ENCODE data around the gene VEGFA. TPM values are rescaled to one million over a fixed set of nuclear protein-coding genes. Genes with fewer than 3 reads are reported as not detected.

Gene VEGFA
- total RNA-seq, 4 donors from 2014 or later, result 81.0 to 247 (median 156) TPM

GRCh38 chr6:43830775-43831174, 60.8 kb downstream of the VEGFA start:
- Histone ChIP-seq H3K27me3 (no peaks in the 10 kb centered on the region), H3K9me3 (no peaks in the 10 kb centered on the region), H3K4me3 (no peak overlapping the region), H3K27ac (no peak overlapping the region), H3K36me3 (no peaks in the 10 kb centered on the region), H3K4me1 (no peaks in the 10 kb centered on the region)
- intact Hi-C loops (cut with DNase I; ENCODE audit: low total_unique reads), result no loop called here
- TF ChIP-seq POLR2A (IDR thresholded peaks at IDR 0.05) (no peak), CTCF (IDR thresholded peaks at IDR 0.05) (no peak)
- no peak for DNase-seq

- no peaks in the 10 kb centered on the region for H3K36me3 ChIP-seq
- no peak overlapping the region for H3K27ac ChIP-seq
- intact Hi-C loops (cut with DNase I; ENCODE audit: low total_unique reads), result no loop called here
- H3K4me1 ChIP-seq, result no peaks in the 10 kb centered on the region
- no peaks in the 10 kb centered on the region for H3K27me3 ChIP-seq
- TF ChIP-seq POLR2A (IDR thresholded peaks at IDR 0.05) (no peak), CTCF (IDR thresholded peaks at IDR 0.05) (no peak)
- H3K9me3 ChIP-seq, result no peaks in the 10 kb centered on the region
- no peak overlapping the region for H3K4me3 ChIP-seq
- no peak for DNase-seq
Observed at GRCh38 chr6:43831191-43831590, 61.2 kb downstream of the VEGFA start.

GRCh38 chr6:43833223-43833995, 63.4 kb downstream of the VEGFA start:
- intact Hi-C loops (cut with DNase I; ENCODE audit: low total_unique reads), result no loop called here
- Histone ChIP-seq H3K36me3 (no peaks in the 10 kb centered on the region), H3K9me3 (no peaks in the 10 kb centered on the region), H3K4me3 (no peak overlapping the region), H3K27me3 (no peaks in the 10 kb centered on the region), H3K27ac (no peak overlapping the region), H3K4me1 (no peaks in the 10 kb centered on the region)
- no peak for DNase-seq
- no peak for TF ChIP-seq CTCF (IDR thresholded peaks at IDR 0.05)
- TF ChIP-seq POLR2A (IDR thresholded peaks at IDR 0.05), result no peak

- Histone ChIP-seq H3K36me3 (no peaks in the 10 kb centered on the region), H3K4me3 (no peak overlapping the region), H3K9me3 (no peaks in the 10 kb centered on the region), H3K27ac (no peak overlapping the region), H3K4me1 (no peaks in the 10 kb centered on the region), H3K27me3 (no peaks in the 10 kb centered on the region)
- TF ChIP-seq POLR2A (IDR thresholded peaks at IDR 0.05), result no peak
- no peak for TF ChIP-seq CTCF (IDR thresholded peaks at IDR 0.05)
- no peak for DNase-seq
- intact Hi-C loops (cut with DNase I; ENCODE audit: low total_unique reads), result no loop called here
Observed at GRCh38 chr6:43833996-43834390, 64.0 kb downstream of the VEGFA start.

- DNase-seq, result no peak
- no peaks in the 10 kb centered on the region for H3K4me1 ChIP-seq
- intact Hi-C loops (cut with DNase I; ENCODE audit: low total_unique reads), result no loop called here
- no peaks in the 10 kb centered on the region for H3K9me3 ChIP-seq
- no peaks in the 10 kb centered on the region for H3K36me3 ChIP-seq
- no peak overlapping the region for H3K27ac ChIP-seq
- H3K27me3 ChIP-seq, result no peaks in the 10 kb centered on the region
- no peak overlapping the region for H3K4me3 ChIP-seq
- no peak for TF ChIP-seq CTCF (IDR thresholded peaks at IDR 0.05)
- TF ChIP-seq POLR2A (IDR thresholded peaks at IDR 0.05), result no peak
Observed at GRCh38 chr6:43834528-43835155, 64.6 kb downstream of the VEGFA start.
